Measurements from ENCODE around the gene PDE2A.

DNA sequence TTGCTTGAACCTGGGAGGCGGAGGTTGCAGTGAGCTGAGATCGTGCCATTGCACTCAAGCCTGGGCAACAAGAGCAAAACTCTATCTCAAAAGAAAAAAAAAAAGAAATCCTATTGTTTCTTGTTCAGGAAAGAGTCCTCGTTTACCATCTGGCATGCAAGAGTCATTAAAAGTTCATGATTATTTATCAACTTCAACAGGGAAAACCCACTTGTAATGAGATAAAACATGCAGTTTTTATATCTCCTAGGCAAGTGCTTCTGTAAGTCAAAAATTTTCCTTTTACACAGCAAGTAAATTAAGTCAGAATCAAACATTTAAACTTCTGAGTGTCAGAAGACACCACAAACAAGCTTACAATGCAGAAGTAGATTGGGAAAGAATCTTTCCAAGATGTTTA is 145.2 kb downstream of the PDE2A start:
- TF ChIP-seq YY1 (IDR thresholded peaks at IDR 0.05; ENCODE audit: insufficient read depth, insufficient read length): no peak
- no peak for TF ChIP-seq SUZ12 (IDR thresholded peaks at IDR 0.05; ENCODE audit: extremely low read depth, insufficient read depth, insufficient read length)
- TF ChIP-seq ZNF274 (IDR thresholded peaks at IDR 0.05; ENCODE audit: low read depth, low read length): no peak

Data from NT2/D1 (cell line).